Ecto neural progenitor cell (in vitro differentiated cells): Measurements from ENCODE around the gene VPS35.
"Not testable (repeated sequence)": the region's sequence is repeated elsewhere in the genome, so short reads cannot be mapped to it uniquely, and the experiment has no call there.

Source experiments
- DNase-seq: peaks from one replicate; pipeline ENCODE4 v3.0.0-alpha.2; 2018; ENCODE audit warnings: low spot score

The VPS35 gene

DNA sequence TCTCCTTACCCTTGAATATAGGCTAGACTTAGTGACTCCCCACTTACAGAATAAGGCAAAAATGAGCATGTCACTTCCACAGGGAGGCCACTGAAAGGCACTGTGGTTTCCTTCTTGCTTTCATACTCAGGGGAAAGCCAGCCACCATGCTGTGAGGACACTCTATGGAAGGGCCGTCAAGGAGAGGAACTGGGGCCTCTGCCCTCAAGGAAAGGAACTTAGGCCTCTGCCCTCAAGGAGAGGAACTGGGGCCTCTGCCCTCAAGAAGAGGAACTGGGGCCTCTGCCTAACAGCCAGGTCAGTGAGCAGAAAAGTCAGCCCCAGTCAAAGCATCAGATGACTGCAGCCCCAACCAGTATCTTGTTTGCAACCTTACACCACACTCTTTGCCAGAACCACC, 30.1 kb downstream of the VPS35 start:
- no peak for DNase-seq

DNA sequence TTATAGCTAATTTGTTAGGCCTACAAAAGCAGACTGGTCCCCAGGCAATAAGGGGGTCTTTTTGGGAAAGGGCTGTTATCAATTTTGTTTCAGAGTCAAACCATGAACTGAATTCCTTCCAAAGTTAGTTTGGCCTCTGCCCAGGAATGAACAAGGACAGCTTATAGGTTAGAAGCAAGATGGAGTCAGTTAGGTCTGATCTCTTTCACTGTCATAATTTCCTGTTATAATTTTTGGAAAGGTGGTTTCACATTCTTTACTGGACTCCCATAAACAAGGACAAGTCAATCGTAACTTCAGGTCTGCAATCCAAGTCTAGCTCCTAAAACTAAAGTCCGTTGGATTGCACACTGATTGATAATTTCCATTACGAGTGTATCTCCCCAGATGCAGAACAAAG, 37.7 kb downstream of the VPS35 start:
- DNase-seq = no peak

GRCh38 chr16:46650254-46650623, 38.7 kb downstream of the VPS35 start:
- no peak for DNase-seq

DNA sequence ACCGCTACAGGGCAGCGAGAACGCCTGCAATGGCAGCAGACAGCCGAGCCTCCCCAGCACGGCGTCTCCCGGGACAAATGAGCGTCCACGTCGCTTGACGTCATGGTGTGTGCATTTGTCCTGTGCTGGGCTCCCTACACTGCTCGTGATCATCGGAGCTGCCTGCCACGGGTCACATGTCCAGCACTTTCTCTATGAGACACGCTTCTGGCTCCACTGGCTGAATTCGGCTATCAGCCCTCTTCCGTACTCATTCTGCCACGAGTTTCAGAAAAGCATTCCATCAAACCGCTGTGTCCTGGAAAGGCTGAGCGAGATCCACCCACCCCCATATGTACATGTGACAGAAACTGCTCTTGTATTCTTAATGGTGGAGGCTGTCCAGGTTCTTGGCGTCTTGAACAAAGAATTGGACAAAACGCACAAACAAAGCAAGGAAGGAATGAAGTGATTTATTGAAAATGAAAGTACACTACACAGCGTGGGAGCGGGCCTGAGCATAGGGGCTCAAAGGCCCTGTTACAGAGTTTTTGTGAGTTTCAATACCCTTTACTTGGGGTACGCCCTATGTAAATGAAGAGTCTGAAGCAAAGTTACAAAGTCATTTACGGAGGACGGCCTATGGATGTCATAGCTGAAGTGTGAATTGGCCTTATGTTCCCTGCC, 39.3 kb downstream of the VPS35 start:
- DNase-seq = no peak

DNA sequence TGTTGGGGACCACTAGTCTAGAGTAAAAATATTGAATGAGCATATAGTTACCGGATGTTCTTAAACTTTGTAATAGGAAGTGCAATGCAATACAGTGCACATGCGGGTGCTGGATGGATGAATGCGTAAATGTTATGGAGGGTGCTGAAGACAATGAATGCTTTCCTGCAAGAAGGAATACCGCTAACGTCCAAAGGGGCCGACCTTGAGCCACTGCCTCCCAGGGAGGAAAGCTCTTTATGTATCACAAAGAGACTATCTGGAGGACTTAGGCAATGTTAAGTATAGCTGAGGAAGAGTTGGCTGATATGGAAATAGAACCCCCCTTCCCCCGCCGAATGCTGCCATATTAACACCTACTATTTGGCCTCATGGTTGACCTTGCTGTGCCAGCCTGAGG, 40.3 kb downstream of the VPS35 start:
- DNase-seq = no peak

DNA sequence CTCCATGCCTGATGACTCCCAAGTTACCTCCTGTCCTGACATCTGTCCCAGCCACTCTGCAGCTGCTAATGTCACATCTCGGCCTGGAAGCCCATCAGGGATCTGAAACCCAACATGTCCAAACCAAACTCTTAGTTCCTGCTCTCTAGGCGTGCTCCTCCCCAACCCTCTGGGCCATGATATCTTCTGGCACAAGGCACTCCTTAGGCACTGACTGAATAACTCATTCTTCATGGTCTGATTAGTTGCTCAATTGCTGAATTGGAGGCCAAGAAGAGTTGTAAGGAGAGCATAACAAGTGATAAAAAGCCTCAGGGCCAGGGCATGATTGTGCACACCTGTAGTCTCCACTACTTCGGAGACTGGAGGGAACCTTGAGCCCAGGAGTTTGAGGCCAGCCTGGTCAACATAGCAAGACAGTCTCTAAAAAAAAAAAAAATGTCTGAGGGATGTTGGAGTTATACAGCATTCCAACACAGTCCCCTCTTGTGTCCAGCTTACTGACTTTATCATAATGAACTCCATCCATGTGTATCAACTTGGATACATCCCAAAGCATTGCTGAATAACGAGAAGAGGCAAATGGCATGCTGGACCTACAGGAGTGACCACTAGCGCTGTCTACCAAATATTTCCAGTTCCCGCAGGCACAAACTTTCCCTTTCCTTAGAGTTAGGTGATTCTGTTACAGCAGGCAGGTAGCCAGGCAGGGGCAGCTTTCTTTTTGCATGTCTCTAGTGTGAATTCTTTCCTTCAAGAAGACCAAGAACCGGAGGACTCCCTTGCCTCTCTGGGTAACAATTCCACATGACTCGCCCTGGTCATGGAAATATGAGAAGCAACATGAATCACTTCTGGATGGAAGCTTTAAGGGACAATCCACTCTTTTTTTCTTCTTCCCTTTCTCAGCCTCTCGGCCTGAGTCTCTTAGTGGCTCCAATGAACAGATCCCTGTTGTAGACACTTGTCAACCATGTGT, 49.7 kb downstream of the VPS35 start:
- DNase-seq = no peak

GRCh38 chr16:46632778-46633733, 55.9 kb downstream of the VPS35 start:
- DNase-seq = peak; percentile 83

DNA sequence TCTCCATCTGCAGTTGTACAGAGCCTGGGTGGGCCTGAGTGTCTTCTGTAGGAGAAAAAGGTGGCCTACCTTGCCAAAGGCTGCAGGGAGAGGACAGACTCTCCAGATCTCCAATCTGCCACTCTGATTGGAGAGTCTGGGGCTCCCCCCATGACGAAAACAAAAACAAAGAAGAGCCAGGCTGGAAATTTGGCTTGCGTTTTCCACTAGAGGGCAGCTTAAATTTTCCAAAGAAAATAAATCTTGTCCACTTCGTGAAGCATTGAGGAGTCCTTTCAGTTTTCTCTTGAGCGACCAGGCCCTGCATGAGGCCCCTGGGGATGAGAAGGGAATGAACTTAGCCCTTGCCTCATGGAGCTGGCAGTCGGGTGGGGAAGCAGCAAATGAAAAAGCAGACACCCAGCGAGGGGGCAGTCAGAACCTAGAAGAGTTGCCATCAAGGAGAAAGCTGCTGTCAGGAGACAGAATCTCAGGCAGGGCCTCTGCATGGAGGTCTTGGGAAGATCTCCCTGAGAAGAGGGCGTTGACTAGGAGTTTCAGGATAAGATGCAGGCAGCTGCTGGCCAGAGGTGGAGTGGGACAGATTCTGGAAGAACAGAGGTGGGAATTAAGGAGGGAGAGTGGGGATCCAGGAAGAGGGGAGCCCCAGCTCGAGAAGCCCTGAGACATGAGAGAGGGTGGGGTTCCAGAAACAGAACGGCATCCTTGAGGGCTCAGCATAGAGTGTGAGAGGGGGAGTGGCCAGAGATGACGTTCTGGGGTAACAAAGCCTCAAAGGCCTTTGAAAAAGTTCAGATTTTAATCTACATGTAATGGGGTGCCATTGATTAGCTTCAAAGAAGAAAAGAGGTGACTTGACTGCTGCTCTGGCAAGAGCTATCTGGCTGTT, 59.4 kb downstream of the VPS35 start:
- DNase-seq = peak; percentile 54

DNA sequence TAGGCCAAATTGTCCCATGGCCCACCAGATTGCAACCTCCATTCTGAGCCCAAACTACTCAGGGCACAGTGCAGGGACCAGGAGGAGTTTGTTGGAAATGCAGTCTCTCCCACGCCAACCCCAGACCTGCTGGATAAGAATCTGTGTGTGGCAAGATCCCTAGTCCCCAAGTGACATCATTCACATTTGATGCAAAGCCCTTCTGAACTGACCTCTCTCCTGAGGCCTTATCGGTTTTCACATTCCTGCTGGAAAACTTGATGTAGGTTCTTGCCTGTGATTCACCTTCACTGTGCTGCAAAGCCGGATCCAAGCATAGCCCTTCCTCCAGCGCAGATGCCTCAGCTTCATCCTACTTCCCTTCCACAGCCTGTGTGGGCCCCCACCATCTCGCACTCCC, 61.2 kb downstream of the VPS35 start:
- DNase-seq = no peak

DNA sequence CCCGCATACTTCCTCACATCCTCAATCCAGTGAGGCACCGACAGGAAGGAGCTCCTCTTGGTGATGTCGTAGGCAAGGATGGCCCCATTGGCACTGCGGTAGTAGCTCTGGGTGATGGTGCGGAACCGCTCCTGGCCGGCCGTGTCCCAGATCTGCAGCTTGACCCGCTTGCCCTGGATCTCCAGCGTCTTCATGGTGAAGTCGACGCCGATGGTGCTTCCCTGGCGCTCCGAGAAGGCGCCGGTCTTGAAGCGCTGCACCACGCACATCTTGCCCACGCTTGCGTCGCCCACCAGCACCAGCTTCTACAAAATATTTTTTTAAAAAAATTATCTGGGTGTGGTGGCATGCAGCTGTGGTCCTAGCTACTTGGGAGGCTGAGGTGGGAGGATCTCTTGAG, 62.3 kb downstream of the VPS35 start:
- DNase-seq = not testable (repeated sequence)

- DNase-seq = not testable (repeated sequence)
Measured at GRCh38 chr16:46624862-46625261, 64.1 kb downstream of the VPS35 start.

DNA sequence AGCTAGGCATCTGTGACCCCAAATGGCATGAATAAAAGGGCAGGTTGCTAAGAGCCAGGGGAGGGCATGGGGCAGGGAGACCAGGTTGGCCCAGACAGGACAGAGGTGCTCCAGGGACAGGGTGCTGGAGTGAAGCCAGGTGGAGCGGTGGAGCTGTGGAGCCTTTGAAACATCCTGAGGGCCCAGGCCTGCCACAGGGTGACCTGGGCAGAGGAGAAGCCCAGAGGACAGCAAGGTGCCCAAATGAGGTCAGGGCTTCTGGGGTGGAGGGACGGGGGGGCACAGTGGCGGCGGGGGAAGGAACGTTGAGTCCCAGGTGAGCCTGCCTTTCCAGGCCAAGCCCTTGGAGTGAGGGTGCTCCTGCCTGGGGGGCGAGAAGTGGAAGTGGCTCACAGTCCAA, 65.3 kb downstream of the VPS35 start:
- DNase-seq = not testable (repeated sequence)

DNA sequence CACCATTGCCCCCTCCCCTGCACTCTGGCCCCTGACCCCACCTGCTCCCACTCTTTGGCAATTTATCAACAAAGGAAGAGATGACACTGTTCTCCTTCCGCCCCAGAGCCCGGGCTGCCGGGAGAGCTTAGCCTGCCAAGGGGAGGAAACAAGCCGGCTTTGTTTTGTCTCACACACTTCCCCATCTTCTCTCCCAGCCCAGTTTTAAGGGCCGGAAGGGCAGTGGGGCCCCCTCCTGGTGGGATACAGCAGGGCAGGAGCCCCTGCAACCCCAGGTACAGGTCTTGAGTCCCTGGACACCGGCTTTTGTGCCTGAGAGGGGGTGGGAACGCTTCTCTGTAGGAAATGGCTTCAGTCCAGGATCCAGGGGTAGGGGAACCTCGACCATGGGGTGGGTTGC, 65.7 kb downstream of the VPS35 start:
- not testable (repeated sequence) for DNase-seq

- DNase-seq = no peak
Measured at GRCh38 chr16:46621934-46622676, 66.9 kb downstream of the VPS35 start.

- DNase-seq = peak; percentile 91
Measured at GRCh38 chr16:46621006-46621933, 67.7 kb downstream of the VPS35 start, which contains the start of gene SHCBP1. SHCBP1 (minus strand) TSS chr16:46621379; CDS start chr16:46621359, 20 bp downstream.

DNA sequence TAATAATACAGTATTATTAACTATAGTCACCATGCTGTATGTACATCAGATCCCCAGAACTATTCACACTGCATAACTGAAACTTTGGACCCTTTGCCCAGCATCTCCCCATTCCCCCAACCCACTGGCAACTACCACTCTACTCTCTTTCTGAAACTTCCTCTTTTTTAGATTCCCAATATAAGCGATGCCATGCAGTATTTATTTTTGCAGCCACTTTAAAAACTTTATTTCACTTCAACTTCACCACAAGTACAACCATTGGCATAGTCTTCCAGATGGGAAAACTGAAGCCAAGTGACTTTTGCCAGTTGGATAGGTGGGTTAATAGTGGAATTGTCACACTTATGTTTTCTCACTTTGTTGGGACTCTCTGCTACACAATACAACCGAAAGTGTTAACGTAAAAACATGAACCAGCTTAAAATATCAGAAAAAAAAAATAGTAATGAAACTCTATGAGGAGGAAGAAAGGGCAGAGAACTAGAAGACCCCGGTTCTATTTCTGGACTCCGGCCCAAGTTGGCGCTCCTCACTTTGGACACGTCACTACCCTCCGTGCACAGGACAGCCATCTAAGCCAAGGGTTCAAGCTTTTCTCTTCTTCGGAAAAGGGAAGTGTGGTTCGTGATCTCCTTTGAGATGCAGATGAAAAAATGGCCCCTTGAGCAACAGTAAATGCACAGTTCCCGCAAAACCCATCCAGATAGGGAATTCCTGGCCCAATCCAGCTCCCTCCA, 68.5 kb downstream of the VPS35 start:
- no peak for DNase-seq

DNA sequence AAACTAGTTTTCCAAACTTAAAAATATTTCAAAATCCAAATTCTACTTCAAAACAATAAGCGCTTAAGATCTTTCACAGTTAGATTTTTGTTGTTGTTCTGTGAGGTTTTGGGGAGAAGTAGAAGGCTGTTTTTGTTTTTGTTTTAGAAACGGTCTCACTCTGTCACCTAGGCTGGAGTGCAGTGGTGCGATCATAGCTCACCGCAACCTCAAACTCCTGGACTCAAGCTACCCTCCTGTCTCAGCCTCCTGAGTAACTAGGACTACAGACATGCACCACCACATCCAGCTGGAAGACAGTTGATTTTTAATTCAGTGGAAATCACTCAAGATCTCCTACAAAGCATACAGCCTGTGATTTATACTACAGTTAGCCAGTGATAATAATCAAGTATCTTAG, 70.5 kb downstream of the VPS35 start:
- no peak for DNase-seq

GRCh38 chr16:46614006-46614405, 75.0 kb downstream of the VPS35 start:
- no peak for DNase-seq
